Activated CD4-positive, alpha-beta T cell treated with anti-CD3 and anti-CD28 coated beads for 36 hours (primary cell): Measurements from ENCODE around the gene DPH5. TPM values are rescaled to one million over a fixed set of nuclear protein-coding genes. Genes with fewer than 3 reads are reported as not detected.
"Not testable (repeated sequence)": the region's sequence is repeated elsewhere in the genome, so short reads cannot be mapped to it uniquely, and the experiment has no call there.

Experiments
- ATAC-seq: fragments of 200-7000 bp; cut with Tn5 transposase; one replicate; pipeline ENCODE4 v1.10.0; 2021; ENCODE audit warnings: mild to moderate bottlenecking, moderate library complexity
- CTCF ChIA-PET: fragments of 350-600 bp; sonication (Branson Sonifier 250); formaldehyde crosslinking; loops from one replicate; lab custom pipeline; 2021; ENCODE audit warnings: antibody characterized with exemption; lab: Charles Lee
- POLR2A ChIA-PET: fragments of 350-600 bp; sonication (Branson Sonifier 250); formaldehyde crosslinking; loops from one replicate; lab custom pipeline; 2021; ENCODE audit warnings: antibody characterized with exemption, inconsistent platforms; lab: Charles Lee
- DNase-seq: peaks from one replicate; pipeline ENCODE4 v3.0.0-alpha.2; 2020
- H3K27ac Mint-ChIP-seq: one replicate; pipeline ENCODE4 v1.8.0; 2021; ENCODE audit warnings: mixed read lengths
- H3K27me3 Mint-ChIP-seq: one replicate; pipeline ENCODE4 v1.8.0; 2021; ENCODE audit warnings: mixed read lengths
- H3K36me3 Mint-ChIP-seq: one replicate; pipeline ENCODE4 v1.8.0; 2021; ENCODE audit warnings: low read depth, mixed read lengths
- H3K4me1 Mint-ChIP-seq: one replicate; pipeline ENCODE4 v1.8.0; 2021; ENCODE audit warnings: mixed read lengths
- H3K4me3 Mint-ChIP-seq: one replicate; pipeline ENCODE4 v1.8.0; 2021; ENCODE audit warnings: mild to moderate bottlenecking, moderate library complexity, mixed read lengths
- H3K9me3 Mint-ChIP-seq: one replicate; pipeline ENCODE4 v1.8.0; 2021; ENCODE audit warnings: low read depth, mixed read lengths
- intact Hi-C, 2 experiments: fragments of 100-400 bp; cut with DNase I in 1 of 2; cut with micrococcal nuclease in 1 of 2; formaldehyde crosslinking; loops; one replicate each; pipeline versions ENCODE4 v1.14.2 to v1.15.1; 2022 to 2024; cut with DNase I, micrococcal nuclease
- total RNA-seq, 2 experiments: library from RNA; stranded (reverse); gene quantifications; one replicate each; pipeline ENCODE4 v1.2.3, GENCODE V29; 2021

DPH5 gene
- total RNA-seq, 2 experiments from 2014 or later, result 48.4 to 59.6 TPM

- ATAC-seq, DNase-seq, intact Hi-C loops, H3K27me3 Mint-ChIP-seq, H3K4me3 Mint-ChIP-seq: not testable (repeated sequence)
- ChIA-PET CTCF (interaction anchor here (0.6 to 1.4 kb wide), 2 partner anchors 9 to 11 kb away, joined by 3 read pairs; no protein-coding TSS in a partner anchor), POLR2A (interaction anchor here (0.6 kb wide), 2 partner anchors 289 to 497 kb away, joined by 3 read pairs; no protein-coding TSS in a partner anchor)
- Mint-ChIP-seq H3K36me3 (peaks cover 93% of the 10 kb centered on the region), H3K4me1 (peaks cover 62% of the 10 kb centered on the region), H3K9me3 (peaks cover 50% of the 10 kb centered on the region), H3K27ac (peak overlapping the region; percentile 61)
Measured at GRCh38 chr1:100946064-100946463, 79.5 kb downstream of the DPH5 start.

GRCh38 chr1:100943533-100943932 is 82.1 kb downstream of the DPH5 start:
- Mint-ChIP-seq H3K4me3 (no peak overlapping the region), H3K9me3 (peaks cover 41% of the 10 kb centered on the region), H3K27me3 (peaks cover 2% of the 10 kb centered on the region), H3K27ac (no peak overlapping the region), H3K4me1 (peaks cover 48% of the 10 kb centered on the region), H3K36me3 (peaks cover 88% of the 10 kb centered on the region)
- intact Hi-C loops, result loop anchor here (5.0 kb wide), 3 partner anchors 59 to 294 kb away; partner anchors contain the start of gene S1PR1 (in 1 of the 2)
- ATAC-seq, result no peak
- POLR2A ChIA-PET, result no interaction called here
- no peak for DNase-seq
- CTCF ChIA-PET, result interaction anchor here (0.8 to 1.8 kb wide), 2 partner anchors 14 to 345 kb away, joined by 3 to 4 read pairs; no protein-coding TSS in a partner anchor

GRCh38 chr1:100942304-100943046 is 83.1 kb downstream of the DPH5 start:
- Mint-ChIP-seq H3K4me3 (peak overlapping the region; percentile 67), H3K27ac (peak overlapping the region; percentile 94)
- ATAC-seq, result no peak

DNA sequence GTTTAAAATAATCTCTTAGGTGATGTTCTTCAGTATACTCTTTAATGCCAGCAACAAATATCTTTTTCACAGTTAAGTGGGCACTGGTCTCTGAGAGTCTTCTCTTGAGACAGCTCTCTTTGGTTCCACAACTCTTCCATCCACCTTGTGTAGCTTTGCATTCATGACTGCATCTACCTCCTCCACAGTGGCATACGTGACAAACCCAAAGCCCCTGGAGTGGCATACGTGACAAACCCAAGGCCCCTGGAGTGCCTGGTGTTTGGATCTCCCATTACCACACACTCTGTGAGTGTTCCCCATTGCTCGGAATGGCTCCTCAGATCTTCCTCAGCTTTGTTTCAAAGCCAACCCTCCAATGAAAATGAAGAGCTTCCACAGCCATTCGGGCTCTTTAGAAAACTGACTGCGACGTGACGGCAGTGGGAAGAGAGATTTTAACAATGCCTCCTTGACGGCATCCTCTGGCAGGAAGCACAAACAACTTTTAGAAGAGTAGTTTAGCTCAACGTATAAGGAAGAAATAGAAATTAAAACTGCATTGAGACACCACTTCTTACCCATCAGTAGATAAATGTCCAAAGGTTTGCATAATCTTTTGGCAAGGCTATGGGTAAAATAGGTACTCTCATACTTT is 83.9 kb downstream of the DPH5 start:
- H3K9me3 Mint-ChIP-seq, result peaks cover 28% of the 10 kb centered on the region
- peaks cover 86% of the 10 kb centered on the region for H3K36me3 Mint-ChIP-seq
- peaks cover 2% of the 10 kb centered on the region for H3K27me3 Mint-ChIP-seq
- H3K4me1 Mint-ChIP-seq, result peaks cover 40% of the 10 kb centered on the region
- intact Hi-C loops, result loop anchor here (1.0 to 5.0 kb wide), 8 partner anchors 12 to 350 kb away; partner anchors contain the start of gene S1PR1 (in 1 of the 2)
- ChIA-PET POLR2A (interaction anchor here (0.7 to 1.1 kb wide), 2 partner anchors 14 to 492 kb away, joined by 3 to 4 read pairs; no protein-coding TSS in a partner anchor), CTCF (interaction anchor here (0.7 to 1.6 kb wide), 4 partner anchors 9 to 19 kb away, joined by 3 to 4 read pairs (median 4); no protein-coding TSS in a partner anchor)
- peak overlapping the region; percentile 67 for H3K4me3 Mint-ChIP-seq
- peak; percentile 40 for ATAC-seq
- DNase-seq, result no peak
- H3K27ac Mint-ChIP-seq, result peak overlapping the region; percentile 94

More at GRCh38 chr1:100942304-100943046, 83.1 kb downstream of the DPH5 start:
- Mint-ChIP-seq H3K36me3 (peaks cover 88% of the 10 kb centered on the region), H3K9me3 (peaks cover 35% of the 10 kb centered on the region), H3K4me1 (peaks cover 45% of the 10 kb centered on the region), H3K27me3 (peaks cover 2% of the 10 kb centered on the region)
- CTCF ChIA-PET, result interaction anchor here (0.7 to 1.6 kb wide), 5 partner anchors 8 to 346 kb away, joined by 3 to 4 read pairs (median 3); no protein-coding TSS in a partner anchor
- no peak for DNase-seq
- intact Hi-C loops, result loop anchor here (5.0 kb wide), 3 partner anchors 60 to 295 kb away; partner anchors contain the start of gene S1PR1 (in 1 of the 2)
- POLR2A ChIA-PET, result no interaction called here

DNA sequence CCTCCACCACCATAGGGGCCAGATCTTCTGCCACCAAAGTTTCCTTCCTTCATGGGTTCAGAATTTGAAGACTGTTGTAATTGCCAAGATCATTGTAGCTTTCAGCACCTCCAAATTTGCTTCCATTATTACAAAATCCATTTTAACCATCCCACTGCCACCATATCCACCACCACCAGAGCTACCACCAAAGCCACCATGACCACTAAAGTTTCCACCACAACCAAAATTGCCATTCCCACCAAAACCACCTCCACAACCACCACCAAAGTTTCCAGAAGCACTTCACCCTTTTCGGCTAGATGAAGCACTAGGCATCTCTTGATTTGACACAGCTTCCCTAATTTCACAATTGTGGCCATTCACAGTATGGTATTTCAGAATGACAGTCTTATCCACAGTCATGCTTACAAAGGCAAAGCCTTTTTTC is 84.5 kb downstream of the DPH5 start:
- ATAC-seq, result peak; percentile 82
- Mint-ChIP-seq H3K27me3 (peaks cover 2% of the 10 kb centered on the region), H3K27ac (peak overlapping the region; percentile 94), H3K36me3 (peaks cover 85% of the 10 kb centered on the region), H3K4me3 (peak overlapping the region; percentile 67), H3K9me3 (peaks cover 22% of the 10 kb centered on the region), H3K4me1 (peaks cover 45% of the 10 kb centered on the region)
- intact Hi-C loops, result loop anchor here (1.0 to 5.0 kb wide), 8 partner anchors 12 to 350 kb away; partner anchors contain the start of gene S1PR1 (in 1 of the 2)
- DNase-seq, result peak; percentile 45
- CTCF ChIA-PET, result interaction anchor here (0.9 to 1.6 kb wide), 6 partner anchors 12 to 295 kb away, joined by 3 to 4 read pairs (median 4); no protein-coding TSS in a partner anchor
- POLR2A ChIA-PET, result interaction anchor here (0.7 to 1.1 kb wide), 2 partner anchors 14 to 492 kb away, joined by 3 to 4 read pairs; no protein-coding TSS in a partner anchor

Other genes starting within 250 kb of the DPH5 start
- gene EXTL2, start 130.9 kb downstream of the DPH5 start, total RNA-seq, result 1 to 10 TPM; 4.5 to 5.0 TPM
- gene SLC30A7, start 129.7 kb downstream of the DPH5 start, total RNA-seq, result 10 to 100 TPM; 33.2 to 34.6 TPM
- 100 to 1,000 TPM; 109 to 130 TPM for gene S1PR1, start 211.2 kb upstream of the DPH5 start, total RNA-seq